Measurements from ENCODE around the gene SHC2.

The SHC2 gene, protein sequence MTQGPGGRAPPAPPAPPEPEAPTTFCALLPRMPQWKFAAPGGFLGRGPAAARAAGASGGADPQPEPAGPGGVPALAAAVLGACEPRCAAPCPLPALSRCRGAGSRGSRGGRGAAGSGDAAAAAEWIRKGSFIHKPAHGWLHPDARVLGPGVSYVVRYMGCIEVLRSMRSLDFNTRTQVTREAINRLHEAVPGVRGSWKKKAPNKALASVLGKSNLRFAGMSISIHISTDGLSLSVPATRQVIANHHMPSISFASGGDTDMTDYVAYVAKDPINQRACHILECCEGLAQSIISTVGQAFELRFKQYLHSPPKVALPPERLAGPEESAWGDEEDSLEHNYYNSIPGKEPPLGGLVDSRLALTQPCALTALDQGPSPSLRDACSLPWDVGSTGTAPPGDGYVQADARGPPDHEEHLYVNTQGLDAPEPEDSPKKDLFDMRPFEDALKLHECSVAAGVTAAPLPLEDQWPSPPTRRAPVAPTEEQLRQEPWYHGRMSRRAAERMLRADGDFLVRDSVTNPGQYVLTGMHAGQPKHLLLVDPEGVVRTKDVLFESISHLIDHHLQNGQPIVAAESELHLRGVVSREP

DNA sequence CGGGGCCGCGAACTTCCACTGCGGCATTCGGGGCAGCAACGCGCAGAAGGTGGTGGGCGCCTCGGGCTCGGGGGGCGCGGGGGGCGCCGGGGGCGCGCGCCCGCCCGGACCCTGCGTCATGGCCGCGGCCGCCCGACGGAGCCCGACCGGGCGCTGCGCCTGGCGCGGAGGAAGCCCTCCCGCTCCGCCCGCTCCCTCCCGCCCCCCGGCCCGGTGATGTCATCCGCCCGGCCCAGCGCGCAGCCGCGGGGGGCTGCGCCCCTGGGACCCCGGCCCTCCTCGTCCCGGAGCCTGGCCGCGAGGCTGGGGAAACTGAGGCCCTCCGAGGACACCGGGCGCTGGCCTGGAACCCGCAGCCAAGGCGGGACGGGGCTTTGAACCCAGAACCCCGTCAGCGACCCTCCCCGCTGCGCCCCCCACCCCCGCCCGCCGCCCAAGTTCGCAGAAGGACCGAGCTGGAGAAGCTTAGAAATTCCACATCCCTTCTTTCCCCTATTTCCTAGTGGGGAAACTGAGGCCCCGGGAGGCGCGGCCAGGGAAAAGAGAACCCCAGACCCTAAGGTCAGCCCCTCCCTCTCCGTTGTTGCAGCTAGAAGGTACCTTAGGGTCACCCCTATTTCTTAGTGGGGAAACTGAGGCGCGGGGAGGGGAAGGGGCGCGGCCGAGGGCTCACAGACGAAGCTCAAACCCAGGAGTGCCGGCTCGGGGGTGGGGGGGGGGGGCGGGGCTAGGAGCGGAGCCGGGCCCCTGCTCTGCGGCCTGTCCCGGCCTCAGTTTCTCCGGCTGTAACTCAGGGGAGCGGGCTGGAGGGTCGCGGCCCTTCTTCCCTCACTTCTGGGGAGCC is at the start of gene SHC2:
Gene SHC2, minus strand, starts transcription at position 157 of the 844 bp plus-strand sequence. Its CDS starts 37 bp downstream, at position 120.
- Histone ChIP-seq H3K9me3 (no peaks in the 10 kb centered on the region), H3K4me1 (peaks cover 4% of the 10 kb centered on the region; the same call in 1 of the 2 replicates), H3K36me3 (replicated peaks) (no peaks in the 10 kb centered on the region), H3K4me3 (peak within 1 kb of the TSS; percentile 51), H3K27me3 (ENCODE audit: low read depth) (no peaks in the 10 kb centered on the region)
- in situ Hi-C loops (cut with MboI; ENCODE audit: low sequenced_read_pairs) = no loop called here
- peak; percentile 20 to 67 for DNase-seq (ENCODE audit: low spot score in 2 of 2)

DNA sequence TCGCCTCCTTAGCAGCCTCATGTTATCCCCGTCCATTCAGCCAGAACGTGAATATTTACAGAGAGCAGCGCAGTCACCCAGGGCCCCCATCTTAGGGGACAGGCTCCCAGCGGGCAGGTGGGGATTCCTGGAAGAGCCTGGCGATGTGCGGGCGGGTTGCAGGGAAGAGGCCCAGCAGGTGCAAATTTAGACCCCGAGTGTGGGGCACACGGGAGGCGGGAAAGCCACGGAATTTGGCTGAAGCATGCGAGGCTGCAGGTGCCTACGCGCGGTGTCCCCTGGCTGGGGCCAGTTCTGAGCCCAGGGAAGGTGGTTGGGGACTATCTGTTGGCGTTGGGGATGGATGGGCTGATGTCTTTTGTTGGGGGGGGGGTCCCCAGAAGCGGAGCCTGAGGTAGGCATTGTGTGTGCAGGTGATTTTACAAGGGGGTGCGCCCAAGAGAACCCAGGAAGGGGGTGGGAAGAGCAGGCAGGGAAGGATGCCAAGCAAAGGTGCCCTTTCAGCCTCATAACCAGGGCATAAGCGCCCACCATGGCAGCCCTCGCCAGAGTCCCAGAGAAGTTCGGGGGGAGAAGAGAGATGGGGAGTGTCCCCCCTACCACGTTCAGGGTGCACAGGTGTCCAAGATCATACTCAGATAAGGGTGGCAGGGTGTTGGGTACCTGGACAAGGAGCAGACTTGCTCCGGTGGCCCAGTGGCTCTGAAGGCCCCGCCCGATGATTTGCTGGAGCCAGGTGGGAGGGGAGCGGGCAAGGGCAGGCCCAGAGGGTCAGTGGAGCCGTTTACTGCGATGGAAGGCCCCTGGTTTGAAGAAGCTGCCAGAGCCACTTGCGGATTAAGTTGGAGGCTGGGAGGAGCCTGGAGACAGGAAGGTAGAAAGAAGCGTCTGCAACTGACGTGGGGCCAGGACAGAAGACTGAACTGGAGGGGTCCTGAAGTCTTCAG is 47.6 kb upstream of the SHC2 start:
- H3K4me1 ChIP-seq = peaks cover 12% of the 10 kb centered on the region
- H3K27me3 ChIP-seq (ENCODE audit: low read depth) = no peaks in the 10 kb centered on the region
- H3K36me3 ChIP-seq (replicated peaks) = peaks cover 3% of the 10 kb centered on the region; the same call in 1 of the 2 replicates
- no peak for DNase-seq (ENCODE audit: low spot score in 2 of 2)
- H3K9me3 ChIP-seq = no peaks in the 10 kb centered on the region
- in situ Hi-C loops (cut with MboI; ENCODE audit: low sequenced_read_pairs) = no loop called here
- H3K4me3 ChIP-seq = peak overlapping the region; percentile 99

DNA sequence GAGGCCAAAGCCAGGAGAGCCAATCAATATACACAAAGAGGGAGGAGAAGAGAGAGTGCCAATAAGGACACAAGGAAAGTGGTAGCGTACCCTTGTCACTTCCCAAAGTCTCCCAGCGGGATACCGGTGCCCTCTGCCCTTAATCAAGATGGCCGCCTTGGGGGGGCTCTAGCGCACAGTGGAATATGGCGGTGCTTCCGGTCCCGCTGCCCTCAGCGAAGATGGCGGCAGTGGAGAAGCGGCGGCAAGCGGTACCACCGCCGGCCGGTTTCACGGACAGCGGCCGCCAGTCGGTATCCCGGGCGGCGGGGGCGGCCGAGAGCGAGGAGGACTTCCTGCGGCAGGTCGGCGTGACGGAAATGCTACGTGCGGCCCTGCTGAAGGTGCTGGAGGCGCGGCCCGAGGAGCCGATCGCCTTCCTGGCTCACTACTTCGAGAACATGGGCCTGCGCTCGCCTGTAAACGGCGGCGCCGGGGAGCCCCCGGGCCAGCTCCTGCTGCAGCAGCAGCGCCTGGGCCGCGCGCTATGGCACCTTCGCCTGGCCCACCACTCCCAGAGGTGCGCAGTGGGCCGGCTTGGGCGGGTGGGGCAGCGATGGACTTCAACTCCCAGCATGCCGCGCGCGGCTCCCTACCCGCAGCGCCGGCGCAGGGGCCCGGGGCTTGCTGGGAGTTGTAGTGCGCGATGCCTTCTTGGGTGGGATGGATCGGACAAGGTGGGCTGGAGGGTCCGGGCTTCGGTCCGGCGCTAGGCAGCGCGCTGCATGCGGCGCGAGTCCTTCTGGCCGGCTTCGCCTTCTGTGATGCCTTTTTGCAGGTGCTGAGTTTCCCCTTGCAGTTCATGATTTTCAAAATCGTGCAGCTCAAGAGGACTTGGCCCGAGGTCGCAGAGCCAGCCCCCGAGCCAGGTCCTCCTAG is 46.7 kb upstream of the SHC2 start, which contains the start of gene TPGS1:
Gene TPGS1, plus strand, starts transcription at position 212 of the 918 bp plus-strand sequence. Its CDS starts 10 bp downstream, at position 222.
- in situ Hi-C loops (cut with MboI; ENCODE audit: low sequenced_read_pairs) = no loop called here
- DNase-seq (ENCODE audit: low spot score in 2 of 2) = peak; percentile 79 to 94
- H3K4me1 ChIP-seq = peaks cover 12% of the 10 kb centered on the region
- H3K36me3 ChIP-seq (replicated peaks) = peaks cover 3% of the 10 kb centered on the region; the same call in 1 of the 2 replicates
- H3K4me3 ChIP-seq = peak within 1 kb of the TSS; percentile 99
- H3K9me3 ChIP-seq = 0 out of 2 replicates have a peak, but pooled peaks cover under 1% of the 10 kb centered on the region
- no peaks in the 10 kb centered on the region for H3K27me3 ChIP-seq (ENCODE audit: low read depth)

DNA sequence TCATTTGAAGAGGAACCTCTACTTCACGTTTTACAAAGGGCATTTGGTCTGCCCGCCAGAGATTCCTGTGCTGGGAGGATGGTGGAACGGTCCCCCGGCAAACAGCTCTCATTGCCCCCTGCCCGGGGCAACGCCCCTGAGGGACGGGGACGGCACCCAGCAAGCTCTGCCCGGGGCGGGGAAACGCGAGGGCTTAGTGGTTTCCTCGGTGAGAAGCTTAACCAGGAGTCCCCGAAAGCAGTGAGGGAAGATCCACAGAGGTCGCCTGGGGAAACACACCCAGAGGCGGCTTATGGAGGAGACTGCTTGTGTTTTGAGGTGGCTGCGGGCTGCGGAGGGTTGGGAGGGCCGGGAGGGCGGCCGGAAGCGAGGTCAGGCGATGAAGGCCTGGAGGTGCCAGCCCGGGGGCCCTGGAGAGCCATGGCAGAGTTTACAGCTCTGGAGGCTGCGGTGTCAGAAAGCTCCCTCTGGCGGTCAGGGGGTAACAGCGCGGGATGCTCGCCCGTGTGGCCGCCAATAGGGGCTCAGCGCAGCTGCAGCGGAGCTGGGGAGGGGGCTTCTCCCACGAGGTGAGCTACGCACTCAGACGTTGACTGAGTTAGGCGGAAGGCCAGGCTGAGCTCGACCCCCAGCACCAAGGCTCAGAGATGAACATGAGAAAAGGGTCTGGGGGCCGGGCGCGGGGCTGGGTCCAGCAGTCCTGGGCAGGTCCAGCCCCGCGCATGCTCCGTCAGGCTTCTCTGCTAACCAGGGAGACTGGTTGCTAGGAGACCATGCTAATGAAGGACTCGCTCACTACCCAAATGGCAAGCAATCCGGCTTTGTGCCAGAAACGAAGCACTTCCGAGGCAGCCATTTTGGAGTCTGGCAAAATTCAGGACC is 45.8 kb upstream of the SHC2 start:
- Histone ChIP-seq H3K9me3 (0 out of 2 replicates have a peak, but pooled peaks cover 2% of the 10 kb centered on the region), H3K4me1 (peaks cover 12% of the 10 kb centered on the region), H3K36me3 (replicated peaks) (peaks cover 3% of the 10 kb centered on the region; the same call in 1 of the 2 replicates), H3K27me3 (ENCODE audit: low read depth) (no peaks in the 10 kb centered on the region), H3K4me3 (peak overlapping the region; percentile 99)
- in situ Hi-C loops (cut with MboI; ENCODE audit: low sequenced_read_pairs) = no loop called here
- DNase-seq (ENCODE audit: low spot score in 2 of 2) = peak; percentile 98 to 100

DNA sequence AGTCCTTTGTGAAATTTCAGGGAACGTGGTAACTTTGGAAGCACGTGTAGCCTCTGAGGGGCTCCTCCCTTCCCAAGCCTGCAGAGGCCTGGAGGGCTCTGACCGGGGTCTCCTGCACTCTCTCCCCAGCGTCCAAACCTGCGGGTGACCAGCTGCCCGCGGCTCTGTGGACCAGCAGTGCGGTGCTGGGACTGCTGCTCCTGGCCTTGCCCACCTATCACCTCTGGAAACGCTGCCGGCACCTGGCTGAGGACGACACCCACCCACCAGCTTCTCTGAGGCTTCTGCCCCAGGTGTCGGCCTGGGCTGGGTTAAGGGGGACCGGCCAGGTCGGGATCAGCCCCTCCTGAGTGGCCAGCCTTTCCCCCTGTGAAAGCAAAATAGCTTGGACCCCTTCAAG is 43.8 kb upstream of the SHC2 start:
- no peak overlapping the region for H3K4me3 ChIP-seq
- peaks cover 7% of the 10 kb centered on the region for H3K4me1 ChIP-seq
- peaks cover 3% of the 10 kb centered on the region; the same call in 1 of the 2 replicates for H3K36me3 ChIP-seq (replicated peaks)
- 0 out of 2 replicates have a peak, but pooled peaks cover 2% of the 10 kb centered on the region for H3K9me3 ChIP-seq
- no peak for DNase-seq (ENCODE audit: low spot score in 2 of 2)
- in situ Hi-C loops (cut with MboI; ENCODE audit: low sequenced_read_pairs) = no loop called here
- H3K27me3 ChIP-seq (ENCODE audit: low read depth) = no peaks in the 10 kb centered on the region

DNA sequence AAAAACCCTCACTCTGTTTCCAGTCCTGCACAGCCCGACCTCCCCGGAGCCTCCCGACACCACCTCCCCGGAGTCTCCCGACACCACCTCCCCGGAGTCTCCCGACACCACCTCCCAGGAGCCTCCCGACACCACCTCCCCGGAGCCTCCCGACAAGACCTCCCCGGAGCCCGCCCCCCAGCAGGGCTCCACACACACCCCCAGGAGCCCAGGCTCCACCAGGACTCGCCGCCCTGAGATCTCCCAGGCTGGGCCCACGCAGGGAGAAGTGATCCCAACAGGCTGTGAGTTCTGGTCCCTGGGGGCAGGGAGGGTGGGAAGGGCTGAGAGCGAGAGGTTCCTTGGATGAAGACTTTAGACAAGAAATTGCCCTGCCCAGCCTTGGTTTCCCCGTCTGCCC is 40.8 kb upstream of the SHC2 start:
- H3K36me3 ChIP-seq (replicated peaks) = no peaks in the 10 kb centered on the region
- peaks cover 10% of the 10 kb centered on the region for H3K27me3 ChIP-seq (ENCODE audit: low read depth)
- H3K4me1 ChIP-seq = peaks cover 4% of the 10 kb centered on the region
- DNase-seq (ENCODE audit: low spot score in 2 of 2) = no peak
- in situ Hi-C loops (cut with MboI; ENCODE audit: low sequenced_read_pairs) = no loop called here
- no peak overlapping the region for H3K4me3 ChIP-seq
- H3K9me3 ChIP-seq = peaks cover 2% of the 10 kb centered on the region; the same call in 1 of the 2 replicates

DNA sequence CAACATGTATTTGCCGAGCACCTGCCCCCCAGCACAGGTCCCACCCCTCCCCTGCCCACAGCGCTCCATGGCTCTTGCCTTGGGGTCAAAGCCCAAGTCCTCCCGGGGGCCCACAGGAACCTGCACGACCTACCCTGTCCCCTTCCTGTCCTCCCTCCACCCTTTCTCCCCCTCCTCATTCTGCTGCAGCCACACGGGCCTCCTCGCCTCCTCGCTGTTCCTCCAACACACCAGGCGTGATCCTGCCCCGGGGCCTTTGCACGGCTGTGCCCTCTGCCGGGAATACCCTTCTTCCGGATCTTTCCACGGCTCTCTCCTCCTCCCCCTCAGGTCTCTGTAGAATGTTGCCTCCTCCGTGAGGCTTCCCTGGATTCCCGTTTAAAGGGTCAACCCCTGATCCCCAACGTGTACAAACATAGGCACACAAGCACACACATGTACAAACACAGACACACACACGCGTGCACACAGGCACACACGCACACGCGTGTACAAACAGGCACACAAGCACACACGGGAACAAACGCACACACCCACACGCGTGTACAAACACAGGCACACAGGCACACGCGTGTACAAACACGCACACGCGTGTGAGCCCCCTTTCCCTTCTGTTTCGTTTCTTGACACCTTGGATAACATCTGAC is 38.3 kb upstream of the SHC2 start:
- H3K9me3 ChIP-seq = peaks cover 2% of the 10 kb centered on the region; the same call in 1 of the 2 replicates
- H3K4me1 ChIP-seq = no peaks in the 10 kb centered on the region
- H3K27me3 ChIP-seq (ENCODE audit: low read depth) = peaks cover 10% of the 10 kb centered on the region
- no peak for DNase-seq (ENCODE audit: low spot score in 2 of 2)
- in situ Hi-C loops (cut with MboI; ENCODE audit: low sequenced_read_pairs) = no loop called here
- H3K4me3 ChIP-seq = no peak overlapping the region
- H3K36me3 ChIP-seq (replicated peaks) = no peaks in the 10 kb centered on the region

DNA sequence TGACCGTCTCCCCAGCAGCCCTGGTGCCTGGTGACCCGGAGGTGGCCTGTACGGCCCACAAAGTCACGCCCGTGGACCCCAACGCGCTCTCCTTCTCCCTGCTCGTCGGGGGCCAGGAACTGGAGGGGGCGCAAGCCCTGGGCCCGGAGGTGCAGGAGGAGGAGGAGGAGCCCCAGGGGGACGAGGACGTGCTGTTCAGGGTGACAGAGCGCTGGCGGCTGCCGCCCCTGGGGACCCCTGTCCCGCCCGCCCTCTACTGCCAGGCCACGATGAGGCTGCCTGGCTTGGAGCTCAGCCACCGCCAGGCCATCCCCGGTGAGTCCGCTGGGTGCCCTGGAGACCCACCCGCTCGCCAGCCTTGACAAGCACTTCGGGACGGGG is 37.7 kb upstream of the SHC2 start:
- H3K4me1 ChIP-seq = no peaks in the 10 kb centered on the region
- no peak overlapping the region for H3K4me3 ChIP-seq
- H3K9me3 ChIP-seq = peaks cover 2% of the 10 kb centered on the region; the same call in 1 of the 2 replicates
- peaks cover 10% of the 10 kb centered on the region for H3K27me3 ChIP-seq (ENCODE audit: low read depth)
- no peak for DNase-seq (ENCODE audit: low spot score in 2 of 2)
- H3K36me3 ChIP-seq (replicated peaks) = no peaks in the 10 kb centered on the region
- in situ Hi-C loops (cut with MboI; ENCODE audit: low sequenced_read_pairs) = no loop called here

DNA sequence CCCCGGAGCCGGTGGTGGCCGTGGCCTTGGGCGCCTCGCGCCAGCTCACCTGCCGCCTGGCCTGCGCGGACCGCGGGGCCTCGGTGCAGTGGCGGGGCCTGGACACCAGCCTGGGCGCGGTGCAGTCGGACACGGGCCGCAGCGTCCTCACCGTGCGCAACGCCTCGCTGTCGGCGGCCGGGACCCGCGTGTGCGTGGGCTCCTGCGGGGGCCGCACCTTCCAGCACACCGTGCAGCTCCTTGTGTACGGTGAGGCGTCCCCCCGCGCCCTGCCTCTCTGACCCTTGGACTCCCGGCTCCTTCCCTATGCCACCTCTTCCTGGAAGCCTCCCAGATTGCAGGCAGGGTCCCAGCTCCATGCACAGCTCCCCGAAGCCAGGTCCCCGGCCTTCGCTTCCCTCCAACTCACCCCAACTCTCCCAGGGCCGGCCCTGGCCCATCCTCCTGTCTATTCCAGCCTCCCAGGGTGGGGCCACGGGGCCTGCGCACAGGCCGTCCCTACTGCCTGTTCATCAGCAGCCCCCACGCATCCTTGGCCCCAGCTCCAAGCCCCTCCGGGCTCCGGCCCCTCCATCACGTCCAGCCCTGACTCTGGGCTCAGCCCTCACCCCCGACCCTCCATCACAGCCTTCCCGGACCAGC is 37.2 kb upstream of the SHC2 start:
- peaks cover 10% of the 10 kb centered on the region for H3K27me3 ChIP-seq (ENCODE audit: low read depth)
- no peak overlapping the region for H3K4me3 ChIP-seq
- peaks cover 2% of the 10 kb centered on the region; the same call in 1 of the 2 replicates for H3K9me3 ChIP-seq
- in situ Hi-C loops (cut with MboI; ENCODE audit: low sequenced_read_pairs) = no loop called here
- DNase-seq (ENCODE audit: low spot score in 2 of 2) = no peak
- H3K4me1 ChIP-seq = no peaks in the 10 kb centered on the region
- H3K36me3 ChIP-seq (replicated peaks) = no peaks in the 10 kb centered on the region

DNA sequence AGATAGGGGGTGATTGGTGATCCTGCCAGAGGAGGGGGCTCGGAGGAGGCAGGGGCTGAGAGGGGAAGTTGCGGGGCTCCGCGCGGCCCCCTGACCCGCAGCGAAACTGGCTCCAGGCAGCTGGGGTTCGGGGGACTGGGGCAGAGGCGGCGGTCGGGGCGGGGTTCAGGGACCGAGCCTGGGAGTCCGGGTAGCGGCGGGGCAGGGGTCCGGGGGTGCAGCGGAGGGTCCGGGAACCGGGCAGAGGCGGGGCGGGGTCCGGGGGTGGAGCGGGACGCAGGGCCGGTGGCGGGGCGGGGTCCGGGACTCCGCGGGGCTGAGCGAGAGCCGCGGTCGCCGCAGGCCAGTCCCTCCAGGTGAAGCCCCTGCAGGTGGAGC is 36.6 kb upstream of the SHC2 start:
- H3K36me3 ChIP-seq (replicated peaks) = no peaks in the 10 kb centered on the region
- H3K27me3 ChIP-seq (ENCODE audit: low read depth) = peaks cover 10% of the 10 kb centered on the region
- H3K4me1 ChIP-seq = no peaks in the 10 kb centered on the region
- DNase-seq (ENCODE audit: low spot score in 2 of 2) = no peak
- in situ Hi-C loops (cut with MboI; ENCODE audit: low sequenced_read_pairs) = no loop called here
- H3K9me3 ChIP-seq = peaks cover under 1% of the 10 kb centered on the region; the same call in 1 of the 2 replicates
- H3K4me3 ChIP-seq = peak overlapping the region; percentile 13; the same call in 1 of the 2 replicates

Data from HAP-1 (cell line).